ENCODE data around the gene FAM174B. TPM values are rescaled to one million over a fixed set of nuclear protein-coding genes. Genes with fewer than 3 reads are reported as not detected.

Gene FAM174B
- total RNA-seq, 1 donor from 2014 or later: 33.2 TPM

DNA sequence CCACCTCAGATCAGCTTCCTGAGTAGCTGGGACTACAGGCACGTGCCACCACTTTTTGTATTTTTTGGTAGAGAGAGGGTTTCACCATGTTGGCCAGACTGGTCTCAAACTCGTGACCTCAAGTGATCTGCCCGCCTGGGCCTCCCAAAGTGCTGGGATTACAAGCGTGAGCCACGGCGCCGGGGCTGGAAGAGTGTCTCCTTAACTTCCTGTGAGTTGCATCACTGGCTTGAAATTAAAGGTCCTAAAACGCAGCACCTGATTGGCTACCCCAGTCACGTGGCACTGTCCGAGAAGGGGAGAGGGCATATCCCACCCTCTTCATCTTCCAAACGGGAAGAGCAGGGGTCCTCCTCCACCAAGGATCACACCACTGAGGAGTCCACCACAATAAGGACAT, 5.5 kb upstream of the FAM174B start:
- Mint-ChIP-seq H3K27ac (no peak overlapping the region), H3K36me3 (no peaks in the 10 kb centered on the region), H3K4me3 (no peak overlapping the region), H3K4me1 (ENCODE audit: unreplicated experiment) (peaks cover 22% of the 10 kb centered on the region), H3K27me3 (peaks cover 10% of the 10 kb centered on the region), H3K9me3 (no peaks in the 10 kb centered on the region)
- DNase-seq (ENCODE audit: extremely low spot score, unreplicated experiment): no peak
- TF ChIP-seq, protein P1, sequence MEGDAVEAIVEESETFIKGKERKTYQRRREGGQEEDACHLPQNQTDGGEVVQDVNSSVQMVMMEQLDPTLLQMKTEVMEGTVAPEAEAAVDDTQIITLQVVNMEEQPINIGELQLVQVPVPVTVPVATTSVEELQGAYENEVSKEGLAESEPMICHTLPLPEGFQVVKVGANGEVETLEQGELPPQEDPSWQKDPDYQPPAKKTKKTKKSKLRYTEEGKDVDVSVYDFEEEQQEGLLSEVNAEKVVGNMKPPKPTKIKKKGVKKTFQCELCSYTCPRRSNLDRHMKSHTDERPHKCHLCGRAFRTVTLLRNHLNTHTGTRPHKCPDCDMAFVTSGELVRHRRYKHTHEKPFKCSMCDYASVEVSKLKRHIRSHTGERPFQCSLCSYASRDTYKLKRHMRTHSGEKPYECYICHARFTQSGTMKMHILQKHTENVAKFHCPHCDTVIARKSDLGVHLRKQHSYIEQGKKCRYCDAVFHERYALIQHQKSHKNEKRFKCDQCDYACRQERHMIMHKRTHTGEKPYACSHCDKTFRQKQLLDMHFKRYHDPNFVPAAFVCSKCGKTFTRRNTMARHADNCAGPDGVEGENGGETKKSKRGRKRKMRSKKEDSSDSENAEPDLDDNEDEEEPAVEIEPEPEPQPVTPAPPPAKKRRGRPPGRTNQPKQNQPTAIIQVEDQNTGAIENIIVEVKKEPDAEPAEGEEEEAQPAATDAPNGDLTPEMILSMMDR (conservative IDR thresholded peaks at IDR 0.05): no peak

DNA sequence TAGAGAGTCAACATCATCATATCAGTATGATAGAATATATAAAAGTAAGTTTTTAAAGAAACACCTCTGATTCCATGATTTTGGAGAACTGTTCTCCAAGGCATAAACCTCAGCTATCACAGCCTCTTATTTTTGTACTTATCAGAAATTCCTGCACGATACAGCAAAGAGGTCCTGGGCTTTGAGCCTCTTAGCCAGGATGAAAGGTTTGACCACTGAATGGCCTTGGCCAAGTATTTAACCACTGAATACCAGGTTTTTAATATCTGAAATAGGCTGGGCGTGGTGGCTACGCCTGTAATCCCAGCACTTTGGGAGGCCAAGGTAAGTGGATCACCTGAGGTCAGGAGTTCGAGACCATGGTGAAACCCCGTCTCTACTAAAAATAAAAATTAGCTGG, 1.9 kb upstream of the FAM174B start:
- DNase-seq (ENCODE audit: extremely low spot score, unreplicated experiment): peak; percentile 13
- Mint-ChIP-seq H3K36me3 (no peaks in the 10 kb centered on the region), H3K27me3 (peaks cover 27% of the 10 kb centered on the region), H3K27ac (no peak overlapping the region), H3K9me3 (no peaks in the 10 kb centered on the region), H3K4me3 (no peak overlapping the region), H3K4me1 (ENCODE audit: unreplicated experiment) (peaks cover 19% of the 10 kb centered on the region)
- TF ChIP-seq, protein P1 (conservative IDR thresholded peaks at IDR 0.05): no peak

DNA sequence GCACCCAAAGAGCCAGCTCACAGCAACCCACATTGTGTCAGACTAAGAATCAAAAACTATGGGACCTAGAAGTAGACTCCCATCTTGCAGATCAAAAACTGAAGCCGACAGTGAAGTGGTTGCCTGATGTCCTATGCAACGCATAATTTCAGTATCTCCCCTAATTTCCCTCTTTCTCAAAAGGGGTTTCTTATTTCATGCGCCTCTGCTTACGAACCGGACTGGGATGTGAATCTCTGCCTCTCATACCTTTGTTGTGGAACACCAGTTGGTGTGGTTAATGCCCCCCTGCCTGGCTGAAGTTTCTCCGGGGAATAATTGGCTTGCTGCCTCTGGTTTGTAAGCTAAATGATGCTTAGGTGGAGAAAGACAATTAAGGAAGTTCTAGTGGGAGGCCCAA, 514 bp upstream of the FAM174B start:
- no peaks in the 10 kb centered on the region for H3K9me3 Mint-ChIP-seq
- DNase-seq (ENCODE audit: extremely low spot score, unreplicated experiment): peak; percentile 25
- peaks cover 27% of the 10 kb centered on the region for H3K27me3 Mint-ChIP-seq
- no peaks in the 10 kb centered on the region for H3K36me3 Mint-ChIP-seq
- TF ChIP-seq, protein P1 (conservative IDR thresholded peaks at IDR 0.05): no peak
- peaks cover 19% of the 10 kb centered on the region for H3K4me1 Mint-ChIP-seq (ENCODE audit: unreplicated experiment)
- no peak overlapping the region for H3K27ac Mint-ChIP-seq
- H3K4me3 Mint-ChIP-seq: peak overlapping the region; percentile 84

DNA sequence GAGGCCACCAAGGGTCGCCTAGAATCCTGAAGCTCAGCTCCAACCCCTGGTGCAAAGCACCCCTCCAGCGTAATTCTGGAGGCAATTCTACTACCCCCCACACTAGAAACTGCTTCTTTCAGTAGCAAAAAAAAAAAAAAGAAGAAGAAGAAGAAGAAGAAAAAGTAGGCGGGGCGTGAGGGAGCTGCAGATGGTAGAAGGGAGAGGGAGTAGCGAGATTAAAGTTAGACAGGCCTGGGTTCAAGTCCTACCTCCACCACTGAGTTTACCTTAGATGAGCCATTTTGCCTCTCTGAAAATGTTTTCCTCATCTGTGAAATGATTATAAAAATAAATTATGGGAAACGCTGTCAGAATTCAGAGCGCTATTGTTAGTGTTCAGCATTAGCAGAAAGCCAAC, 913 bp downstream of the FAM174B start:
- TF ChIP-seq, protein P1 (conservative IDR thresholded peaks at IDR 0.05): no peak

DNA sequence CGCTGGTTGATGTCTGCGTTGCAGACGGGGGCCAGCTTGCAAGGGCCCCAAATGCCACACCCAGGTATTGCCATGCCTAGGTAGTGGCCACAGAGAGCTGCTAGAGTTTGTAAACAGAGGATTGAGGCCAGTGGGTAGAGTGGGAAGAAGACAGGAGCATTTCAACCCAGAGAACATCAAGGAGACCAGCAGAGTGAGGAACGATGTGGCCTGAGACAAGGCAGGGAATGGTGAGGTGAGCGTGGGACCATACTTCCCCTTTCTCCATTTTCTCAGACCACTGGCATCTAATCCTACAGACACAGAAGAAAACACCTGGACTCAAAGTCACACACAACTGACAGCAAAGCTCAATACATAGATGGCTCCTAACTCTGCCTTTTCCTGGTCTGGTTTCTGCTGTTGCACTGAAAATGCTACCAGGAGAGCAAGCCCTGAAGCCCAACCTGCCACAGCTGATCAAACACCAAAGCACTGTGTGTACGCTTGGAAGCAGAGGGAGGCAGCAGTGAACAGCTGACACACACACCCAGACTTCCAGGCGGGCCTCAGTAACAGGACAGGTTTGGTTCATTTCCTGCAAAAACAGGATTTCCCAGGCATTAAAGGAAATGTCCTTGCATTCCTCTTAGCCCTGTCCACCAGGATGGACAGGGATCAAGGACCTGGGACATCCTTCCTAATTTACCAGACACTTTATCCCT, 1.6 kb downstream of the FAM174B start:
- Mint-ChIP-seq H3K27ac (peak overlapping the region; percentile 53), H3K4me3 (peak overlapping the region; percentile 89), H3K36me3 (no peaks in the 10 kb centered on the region), H3K4me1 (ENCODE audit: unreplicated experiment) (peaks cover 19% of the 10 kb centered on the region), H3K9me3 (peaks cover 5% of the 10 kb centered on the region), H3K27me3 (peaks cover 27% of the 10 kb centered on the region)
- peak; percentile 49 for DNase-seq (ENCODE audit: extremely low spot score, unreplicated experiment)
- TF ChIP-seq, protein P1 (conservative IDR thresholded peaks at IDR 0.05): no peak

More for the DNA sequence above, 913 bp downstream of the FAM174B start:
- Mint-ChIP-seq H3K27me3 (peaks cover 27% of the 10 kb centered on the region), H3K4me1 (ENCODE audit: unreplicated experiment) (peaks cover 19% of the 10 kb centered on the region), H3K27ac (peak overlapping the region; percentile 53), H3K4me3 (peak overlapping the region; percentile 89), H3K36me3 (no peaks in the 10 kb centered on the region), H3K9me3 (peaks cover 5% of the 10 kb centered on the region)
- peak; percentile 29 for DNase-seq (ENCODE audit: extremely low spot score, unreplicated experiment)

All from type B pancreatic cell (in vitro differentiated cells).